DMS53 treated with DMSO at 0.1 percent for 48 hours (cell line): ENCODE measurements around the gene AACS.
A peak's percentile ranks its signal among the peaks of the same experiment; 100 is the strongest.

Source experiments
- DNase-seq: peaks from one replicate; lab custom pipeline; 2025; ENCODE audit not compliant: unreplicated experiment; lab: John Stamatoyannopoulos, UW

Gene AACS

DNA sequence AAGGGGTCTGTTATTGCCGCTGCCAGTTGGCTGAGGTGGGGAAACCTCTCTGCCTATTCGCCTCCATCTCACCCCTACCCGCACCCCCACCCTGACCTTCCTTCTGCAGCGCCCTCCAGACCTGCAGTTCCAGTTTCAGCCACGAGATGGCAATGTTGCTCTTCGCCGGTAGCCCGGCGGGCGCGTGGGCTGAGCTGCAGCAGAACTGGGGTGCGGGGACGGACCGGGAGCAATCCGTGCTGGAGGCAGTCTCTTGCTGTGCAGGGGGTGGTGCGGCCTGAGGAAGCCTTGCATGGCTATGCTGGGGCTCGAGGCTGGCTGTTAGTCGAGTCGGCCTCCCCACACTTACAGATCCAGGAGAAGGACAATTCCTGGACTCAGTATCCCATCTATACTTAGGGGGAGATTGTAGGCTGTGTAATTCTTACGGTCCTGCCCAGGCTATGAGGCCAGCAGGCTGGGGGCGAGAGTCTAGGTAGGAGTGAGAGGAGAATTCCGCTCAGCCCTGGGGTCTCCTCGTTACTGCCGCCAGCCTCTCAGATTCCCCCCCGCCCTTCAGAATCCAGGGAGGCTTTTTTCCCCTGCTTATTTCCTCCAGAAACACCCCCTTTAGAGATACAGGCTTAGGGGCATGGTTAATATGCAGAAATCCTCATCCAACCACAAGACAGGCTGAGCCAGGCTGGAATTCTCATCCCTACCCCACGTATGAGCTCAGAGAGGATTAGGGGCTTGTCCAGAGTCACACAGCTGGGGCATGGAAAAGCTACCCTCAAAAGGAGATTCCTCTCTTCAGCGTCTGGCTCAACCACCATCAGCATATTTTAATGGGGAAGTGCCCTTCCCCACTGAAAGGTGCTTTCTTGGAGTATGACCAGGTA lies 118.2 kb downstream of the AACS start:
- DNase-seq: peak; percentile 22

DNA sequence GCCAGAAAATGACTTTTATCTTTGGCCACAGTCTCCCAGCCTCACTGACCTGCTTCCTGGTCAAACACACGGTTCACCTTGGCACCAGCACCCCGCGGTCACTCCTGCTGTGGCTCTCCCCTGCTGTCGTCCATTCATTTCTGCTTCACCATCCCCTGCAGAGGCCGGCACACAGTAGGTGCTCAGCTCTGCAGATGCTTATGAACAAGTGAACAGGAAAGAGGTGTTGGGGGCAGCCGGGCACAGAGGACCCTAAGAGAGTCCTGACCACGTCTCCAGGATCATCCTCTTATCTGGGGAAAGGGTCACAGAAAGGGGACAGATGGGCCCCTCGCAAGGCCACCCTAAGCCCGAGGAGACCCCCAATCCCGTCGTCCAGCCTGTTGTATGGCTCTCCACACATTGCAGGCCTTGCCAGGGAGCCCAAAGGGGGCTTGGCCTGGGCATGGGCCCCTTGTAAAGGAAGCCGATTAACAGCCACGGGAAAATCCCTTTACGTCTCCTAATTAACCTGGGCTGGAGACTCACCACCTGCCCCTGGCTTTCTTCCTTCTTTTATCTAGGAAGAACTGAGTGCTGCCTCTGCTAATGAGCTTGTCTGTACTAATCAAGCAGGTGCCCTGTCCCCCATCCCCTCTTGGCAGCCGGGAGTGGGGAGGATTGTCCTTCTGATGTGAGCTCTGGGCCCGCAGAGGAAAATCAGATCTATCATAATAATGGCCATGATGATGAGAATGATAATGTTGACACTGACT lies 119.2 kb downstream of the AACS start:
- no peak for DNase-seq

DNA sequence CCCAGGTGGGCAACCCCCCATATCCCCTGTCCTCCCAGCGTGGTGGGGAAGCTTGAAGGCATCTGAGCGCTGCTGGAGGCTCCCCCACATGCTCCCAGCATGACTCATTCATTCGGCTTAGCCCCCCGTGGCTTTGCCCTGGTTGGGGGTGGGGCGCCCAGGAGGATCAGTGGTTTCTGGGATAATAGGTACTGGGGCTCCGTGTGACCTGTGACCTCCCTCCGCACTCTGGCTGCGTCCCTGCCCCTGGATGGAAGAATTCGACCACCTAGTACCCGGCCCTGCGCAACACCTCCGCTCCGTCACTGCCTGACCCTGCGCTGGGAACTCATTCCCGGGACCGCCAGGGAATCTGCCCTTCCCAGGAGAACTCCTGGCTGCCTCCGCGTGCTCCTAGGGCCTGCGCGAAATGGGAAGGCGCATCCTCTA lies 120.1 kb downstream of the AACS start:
- DNase-seq: no peak

DNA sequence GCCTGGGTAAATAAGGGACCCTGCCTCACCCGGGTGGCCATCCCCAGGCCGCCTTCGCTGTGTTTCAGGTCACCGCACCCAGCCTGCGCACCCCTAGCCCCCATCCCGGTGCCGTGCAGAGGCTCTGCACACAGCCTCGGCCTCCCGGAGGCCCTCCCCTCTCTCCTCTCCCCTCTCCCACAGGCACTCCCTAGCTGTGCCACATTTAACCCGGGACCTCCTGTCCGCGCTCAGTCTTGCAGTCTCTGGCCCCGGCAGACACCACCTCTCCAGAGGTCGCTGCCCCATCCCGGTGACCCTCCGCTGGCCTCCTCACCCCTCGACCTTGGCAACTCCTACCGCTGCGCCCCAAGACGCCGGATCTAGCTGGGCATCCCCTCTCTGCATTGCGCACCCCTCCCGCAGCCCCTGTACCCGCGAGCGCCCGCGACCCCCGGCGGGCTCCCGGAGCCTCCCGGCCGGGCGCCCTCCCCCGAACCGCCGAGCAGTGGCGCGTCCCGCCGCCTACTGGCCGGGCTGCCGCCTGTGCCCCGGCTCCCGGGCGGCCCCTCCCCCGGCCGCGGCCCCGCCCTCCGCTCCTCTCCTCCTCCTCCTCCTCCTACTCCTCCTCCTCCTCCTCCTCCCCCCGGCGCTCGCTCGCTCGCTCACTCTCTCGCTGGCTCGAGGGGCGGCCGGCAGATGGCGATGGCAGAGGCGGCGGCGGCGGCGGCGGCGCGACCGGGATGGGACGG lies 120.7 kb downstream of the AACS start, which contains the start of gene TMEM132B:
Gene TMEM132B (plus strand): TSS at position 647 of the 731 bp plus-strand sequence.
- peak; percentile 24 for DNase-seq

DNA sequence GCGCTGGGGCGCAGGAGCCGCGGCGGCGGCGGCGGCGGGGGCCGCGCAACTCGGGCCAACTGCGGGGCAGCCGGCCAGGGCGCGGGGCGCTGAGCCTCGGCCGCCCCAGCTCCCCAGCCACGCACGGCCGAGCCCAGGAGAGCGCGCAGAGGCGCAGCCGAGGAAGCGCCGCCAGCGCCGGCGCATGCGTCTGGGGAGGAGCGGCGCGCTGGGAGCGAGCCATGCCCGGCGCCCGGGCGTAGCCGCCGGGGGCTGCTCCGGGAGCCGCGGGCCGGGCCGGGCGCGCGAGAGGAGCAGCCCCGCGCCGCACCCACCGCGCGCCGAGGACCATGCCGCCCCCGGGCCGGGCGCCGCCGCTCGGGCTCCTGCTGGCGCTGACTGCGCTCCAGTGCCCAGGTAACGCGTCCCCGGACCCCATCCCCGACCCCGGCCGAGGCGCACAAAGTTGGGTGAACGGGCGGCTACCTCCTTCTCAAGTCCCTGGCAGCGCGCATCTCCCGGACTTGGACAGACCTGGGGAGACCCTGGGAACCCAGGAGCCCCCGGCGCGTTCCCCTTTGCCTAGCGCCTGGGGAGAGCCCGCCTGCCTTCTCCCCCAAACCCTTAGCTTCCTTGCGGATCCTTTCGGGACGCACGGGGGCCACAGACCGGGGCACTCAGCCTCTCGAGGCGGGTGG lies 121.4 kb downstream of the AACS start:
- no peak for DNase-seq

DNA sequence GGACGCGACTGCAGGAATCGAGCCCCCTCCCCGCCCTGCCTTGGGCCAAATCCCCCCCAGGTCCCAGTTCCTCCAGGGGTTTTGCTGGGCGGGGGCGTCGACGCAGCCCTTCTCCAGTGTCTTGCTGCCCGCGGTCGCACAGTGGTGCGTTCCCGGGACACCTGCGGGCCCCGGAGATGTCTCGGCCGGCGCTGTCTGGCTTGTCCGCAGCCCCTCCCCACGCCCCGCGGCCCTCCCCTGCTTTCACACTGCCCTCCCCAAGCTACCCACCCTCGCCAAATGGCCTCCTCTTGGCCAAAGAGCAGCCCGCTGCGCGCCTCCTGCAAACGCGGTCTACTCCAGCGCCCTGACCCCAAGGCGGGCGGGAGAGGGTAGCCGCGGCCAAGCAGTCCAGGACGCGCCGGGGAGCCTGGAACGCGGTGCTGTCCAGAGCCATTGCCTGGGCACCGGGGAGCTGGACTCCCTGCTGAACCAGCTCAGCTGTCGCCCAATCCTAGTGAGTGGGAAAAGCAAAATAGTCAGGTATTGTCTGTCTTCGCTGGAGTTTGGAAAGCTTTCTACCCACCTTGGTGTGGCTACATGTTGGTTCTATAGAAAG lies 122.0 kb downstream of the AACS start:
- no peak for DNase-seq

DNA sequence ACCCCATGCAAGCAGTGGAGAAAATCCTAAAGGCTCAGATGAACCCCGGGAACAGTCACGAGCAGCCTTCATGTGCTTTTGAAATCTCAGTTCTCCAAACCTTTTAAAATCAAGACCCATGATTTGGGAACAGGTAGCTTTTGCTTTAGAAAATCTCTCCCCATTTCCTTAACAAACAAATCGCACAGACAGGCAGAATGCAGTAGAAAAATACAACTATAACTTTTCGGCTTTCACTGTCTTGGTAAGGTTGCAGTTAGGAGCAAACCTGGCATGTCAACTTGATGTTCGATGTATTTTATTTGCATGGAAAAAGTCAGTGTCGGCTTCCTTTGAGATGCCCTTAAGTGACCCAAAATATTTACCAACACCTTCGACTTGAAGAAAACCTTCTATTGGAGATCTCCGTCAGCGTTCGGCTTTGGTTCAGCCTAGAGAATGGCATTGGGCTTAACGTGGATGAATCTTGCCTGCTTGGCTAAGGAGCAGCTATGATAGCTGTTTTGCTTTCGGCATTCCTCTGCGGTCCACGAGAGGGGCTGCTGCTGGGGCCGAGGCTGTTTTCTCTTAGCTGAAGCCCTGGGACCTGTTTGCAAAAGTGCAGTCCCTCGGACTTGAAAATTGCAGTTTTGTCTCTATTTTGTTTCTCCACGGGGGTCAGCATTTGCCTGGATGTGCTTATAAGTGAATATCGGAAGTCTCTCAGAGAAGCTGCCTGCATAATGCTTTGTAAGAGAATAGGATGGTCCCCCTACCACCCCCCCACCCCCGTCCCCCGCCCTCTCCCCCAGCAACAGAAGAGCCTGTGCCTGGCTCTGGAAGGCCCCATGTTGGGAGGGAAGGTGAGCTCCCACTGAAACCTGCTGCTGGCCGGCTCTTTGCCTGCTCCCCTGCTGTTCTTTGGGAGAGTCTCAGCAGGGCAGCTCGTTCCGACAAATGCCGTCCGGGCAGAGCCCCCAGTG lies 122.8 kb downstream of the AACS start:
- DNase-seq: no peak

DNA sequence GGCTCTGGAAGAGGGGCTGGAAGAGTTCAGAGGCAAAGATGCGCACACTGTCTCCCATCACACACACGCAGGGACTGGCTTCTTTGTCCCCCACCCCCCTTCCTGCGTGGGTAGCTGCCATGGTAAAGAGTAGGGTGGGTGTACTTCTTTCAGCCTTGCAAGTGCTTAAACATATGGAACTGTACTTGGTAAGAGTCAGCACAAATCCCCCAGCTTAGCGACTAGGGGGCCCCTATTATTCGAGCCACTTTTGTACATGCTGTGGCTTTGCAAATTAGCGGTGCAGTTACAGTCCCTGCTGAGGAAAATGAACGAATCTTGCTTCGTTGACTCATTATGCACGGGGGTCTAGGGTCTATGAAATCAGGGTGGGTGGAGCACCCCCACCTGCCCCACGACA lies 123.8 kb downstream of the AACS start:
- DNase-seq: no peak

DNA sequence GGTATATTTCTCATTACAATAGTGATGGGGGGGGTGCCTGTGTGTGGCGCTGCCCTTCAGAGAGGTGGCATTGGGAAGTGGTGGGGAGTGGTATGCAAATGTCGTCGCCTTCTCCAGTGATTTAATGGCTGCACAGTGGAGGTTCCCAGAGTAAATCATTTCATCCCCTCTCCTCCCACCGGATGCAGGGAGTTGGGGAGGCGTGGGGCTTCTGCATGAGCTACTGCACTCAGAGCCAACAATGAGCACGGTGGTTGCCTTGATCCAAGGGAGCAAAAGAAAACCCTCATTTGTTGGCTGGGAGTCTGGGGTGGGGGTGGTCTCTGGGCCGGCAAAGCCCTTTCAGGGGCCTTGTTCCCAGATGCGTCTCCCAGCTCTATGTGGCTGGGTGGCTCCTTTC lies 124.3 kb downstream of the AACS start:
- no peak for DNase-seq

DNA sequence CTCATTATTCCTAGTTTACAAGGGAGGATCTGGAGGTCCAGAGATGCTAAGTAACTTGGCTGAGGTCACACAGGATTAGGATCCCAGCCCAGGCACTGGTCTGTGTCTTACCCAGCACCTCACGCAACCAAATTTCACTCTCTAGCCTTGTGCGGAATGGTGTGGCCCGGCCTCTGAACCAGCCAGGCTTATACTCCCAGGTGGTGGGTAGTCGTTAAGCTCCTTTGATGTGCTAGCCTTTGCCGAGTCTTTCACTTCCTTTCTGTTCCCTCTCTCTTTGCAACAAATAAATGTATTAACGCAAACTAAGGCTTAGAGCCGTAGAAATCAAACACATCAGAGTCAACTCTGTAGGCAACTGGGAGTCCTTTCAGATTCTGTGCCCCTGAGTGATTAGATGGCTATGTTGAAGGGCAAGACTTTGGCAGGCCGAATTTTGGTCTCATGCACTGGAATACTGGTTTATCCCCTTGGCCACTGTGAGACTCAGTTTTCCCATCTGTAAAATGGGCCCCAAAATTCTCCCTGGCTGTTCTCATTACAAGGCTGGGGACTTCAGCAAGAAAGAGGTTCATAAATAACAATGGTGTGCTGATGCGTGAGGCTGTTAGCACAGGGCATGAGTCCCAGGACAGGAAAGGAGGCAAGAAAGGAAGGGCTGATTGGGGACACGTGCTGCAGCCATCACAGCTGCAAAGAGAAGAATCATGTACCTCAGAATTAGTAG lies 126.3 kb downstream of the AACS start:
- DNase-seq: no peak

DNA sequence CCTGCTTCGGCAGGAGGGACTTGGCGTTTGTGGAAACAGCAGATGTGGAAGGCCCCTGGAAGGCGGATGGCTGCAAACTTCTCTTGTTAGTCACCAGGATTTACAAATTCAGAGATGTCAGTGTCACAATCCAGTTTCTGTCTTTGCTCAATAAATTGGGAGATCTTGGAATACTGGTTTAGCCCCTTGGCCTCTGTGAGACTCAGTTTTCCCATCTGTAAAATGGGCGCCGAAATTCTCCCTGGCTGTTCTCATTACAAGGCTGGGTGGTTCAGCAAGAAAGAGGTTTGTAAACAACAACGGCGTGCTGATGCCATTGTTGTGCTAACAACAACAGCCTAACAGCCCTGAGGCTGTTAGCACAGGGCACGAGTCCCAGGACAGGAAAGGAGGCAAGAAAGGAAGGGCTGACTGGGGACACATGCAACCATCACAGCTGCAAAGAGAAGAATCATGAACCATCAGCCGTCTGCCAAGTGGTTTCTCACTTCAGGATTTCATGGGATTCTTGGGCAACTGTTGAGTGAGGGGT lies 127.5 kb downstream of the AACS start:
- no peak for DNase-seq
